Activated T-cell treated with anti-CD3 and anti-CD28 coated beads for 4 hours (primary cell): ENCODE results near the gene FOSL1.
"Not testable (repeated sequence)": the region's sequence is repeated elsewhere in the genome, so short reads cannot be mapped to it uniquely, and the experiment has no call there.

Experiments used
- DNase-seq: peaks from one replicate; pipeline ENCODE4 v3.0.0-alpha.2; 2020

Gene FOSL1

DNA sequence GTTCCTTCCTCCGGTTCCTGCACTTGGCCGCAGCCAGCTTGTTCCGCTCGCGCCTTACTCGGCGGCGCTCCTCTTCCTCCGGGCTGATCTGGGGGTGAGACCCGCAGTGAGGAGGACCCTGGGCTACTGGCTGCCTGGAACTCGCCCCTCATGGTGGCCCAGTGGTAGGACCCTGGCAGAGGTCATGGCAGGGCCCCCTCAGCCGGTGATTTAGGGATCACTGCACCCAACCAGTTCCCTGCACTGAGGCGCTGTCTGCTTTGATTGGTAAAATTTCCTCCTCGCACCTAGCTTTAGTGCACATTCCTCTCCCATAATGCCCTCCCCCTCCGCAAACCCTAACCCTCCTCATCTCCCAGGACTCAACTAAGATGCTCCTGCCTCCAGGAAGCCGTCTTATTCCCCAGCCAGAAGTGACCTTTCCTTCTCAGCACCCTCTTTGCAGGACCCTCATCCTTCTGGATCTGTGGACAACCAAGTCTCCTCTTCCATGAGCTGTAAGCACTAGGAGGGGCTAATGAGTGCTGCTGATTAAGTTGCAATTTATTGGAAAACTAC lies 6.1 kb downstream of the FOSL1 start:
- DNase-seq, result no peak

- no peak for DNase-seq
Measured at GRCh38 chr11:65892661-65893317, 7.4 kb downstream of the FOSL1 start.

DNA sequence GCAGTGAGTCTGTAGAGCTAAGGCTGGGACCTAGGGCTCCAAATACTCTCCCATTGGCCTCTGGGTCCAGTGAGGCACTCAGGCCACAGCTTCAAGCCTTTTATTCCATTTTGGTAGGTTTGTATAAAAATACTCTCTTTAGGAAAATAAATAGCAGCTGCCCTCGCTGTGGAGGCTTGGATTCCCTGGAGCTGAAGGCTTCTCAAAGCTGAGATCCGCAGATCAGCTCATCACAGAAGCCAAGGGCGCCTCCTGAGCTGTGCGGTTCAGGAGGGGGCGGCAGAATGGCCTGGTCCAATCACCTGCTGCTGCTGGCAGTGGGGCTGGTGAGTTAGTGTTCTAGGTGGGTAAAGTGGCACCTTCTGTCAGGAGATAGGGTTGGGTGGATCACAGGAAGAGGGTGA lies 8.0 kb downstream of the FOSL1 start:
- not testable (repeated sequence) for DNase-seq

DNA sequence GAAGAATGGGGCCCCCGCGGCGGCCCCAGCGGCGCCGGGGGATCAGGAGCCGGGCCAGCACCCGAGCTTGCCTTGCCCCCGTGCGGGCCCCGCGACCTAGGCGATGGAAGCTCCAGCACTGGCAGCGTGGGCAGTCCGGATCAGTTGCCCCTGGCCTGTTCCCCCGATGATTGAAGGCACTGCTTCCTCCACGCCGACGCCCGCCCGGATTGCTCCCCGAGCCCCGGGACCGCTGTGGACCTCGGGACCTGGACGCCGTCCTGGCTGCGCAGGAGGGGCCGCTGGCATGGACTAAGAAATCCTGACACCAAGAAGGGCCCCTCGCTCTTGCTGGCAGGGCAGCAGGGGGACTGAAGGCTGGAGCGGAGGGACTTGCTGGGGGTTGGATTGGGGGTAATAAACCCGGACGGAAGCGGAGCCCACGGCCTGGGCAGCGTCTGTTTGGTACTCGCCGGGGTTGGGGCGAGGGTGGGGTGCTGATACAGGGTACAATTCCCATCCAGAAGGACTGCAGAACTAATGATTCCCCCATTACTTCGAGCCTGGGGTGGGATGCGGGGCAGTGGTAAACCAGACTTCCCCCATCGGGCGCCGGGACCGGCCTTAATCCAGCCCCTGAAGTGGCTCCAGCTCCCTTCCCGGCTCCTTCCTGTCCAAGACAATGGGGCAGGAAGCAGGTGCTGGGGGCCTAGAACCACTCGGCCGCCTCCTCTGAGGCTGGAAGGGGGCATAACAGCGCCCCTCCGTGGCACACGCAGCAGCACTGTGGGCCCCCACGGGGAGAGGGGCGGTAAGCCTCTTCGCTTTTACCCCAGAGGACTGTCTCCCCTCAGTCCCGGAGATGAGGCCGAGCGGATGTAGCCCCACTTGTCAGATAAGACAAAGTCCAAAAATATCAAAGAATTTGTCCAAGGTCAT lies 8.7 kb downstream of the FOSL1 start:
- no peak for DNase-seq

DNA sequence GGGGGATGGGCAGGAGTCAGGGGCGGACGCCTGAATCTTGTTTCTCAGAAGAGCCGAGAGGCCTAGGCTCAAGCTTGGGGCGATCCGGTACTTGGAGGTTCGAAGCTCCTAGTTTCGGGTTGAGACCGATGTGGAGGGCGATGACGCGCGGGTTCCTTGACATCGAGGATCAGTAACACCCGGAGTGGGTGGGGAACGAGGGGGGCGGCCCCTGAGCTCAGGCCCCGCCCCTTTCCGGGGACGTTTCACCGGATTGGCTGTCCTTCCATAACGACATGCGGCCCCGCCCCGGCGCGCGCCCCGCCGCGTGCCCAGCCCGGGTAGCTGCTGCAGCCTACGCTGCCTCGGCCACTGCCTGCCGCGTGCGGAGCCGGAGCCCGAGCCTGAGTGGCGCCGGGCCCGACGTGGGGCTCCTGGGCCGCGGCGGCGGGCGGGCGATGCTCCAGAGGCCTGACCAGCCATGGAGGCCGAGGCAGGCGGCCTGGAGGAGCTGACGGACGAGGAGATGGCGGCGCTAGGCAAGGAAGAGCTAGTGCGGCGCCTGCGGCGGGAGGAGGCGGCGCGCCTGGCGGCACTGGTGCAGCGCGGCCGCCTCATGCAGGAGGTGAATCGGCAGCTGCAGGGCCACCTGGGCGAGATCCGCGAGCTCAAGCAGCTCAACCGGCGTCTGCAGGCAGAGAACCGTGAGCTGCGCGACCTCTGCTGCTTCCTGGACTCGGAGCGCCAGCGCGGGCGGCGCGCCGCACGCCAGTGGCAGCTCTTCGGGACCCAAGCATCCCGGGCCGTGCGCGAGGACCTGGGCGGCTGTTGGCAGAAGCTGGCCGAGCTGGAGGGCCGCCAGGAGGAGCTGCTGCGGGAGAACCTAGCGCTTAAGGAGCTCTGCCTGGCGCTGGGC lies 9.6 kb downstream of the FOSL1 start, which contains the start of gene CCDC85B:
TSS of gene CCDC85B (plus strand) at position 350 of the 895 bp plus-strand sequence. CDS start at position 461, 111 bp downstream.
- DNase-seq, result peak; percentile 99

GRCh38 chr11:65888163-65888814 lies 11.9 kb downstream of the FOSL1 start, which contains the start of gene FIBP:
Gene FIBP, minus strand, starts transcription at chr11:65888471. Its CDS starts 53 bp downstream, at chr11:65888418.
- peak; percentile 89 for DNase-seq

DNA sequence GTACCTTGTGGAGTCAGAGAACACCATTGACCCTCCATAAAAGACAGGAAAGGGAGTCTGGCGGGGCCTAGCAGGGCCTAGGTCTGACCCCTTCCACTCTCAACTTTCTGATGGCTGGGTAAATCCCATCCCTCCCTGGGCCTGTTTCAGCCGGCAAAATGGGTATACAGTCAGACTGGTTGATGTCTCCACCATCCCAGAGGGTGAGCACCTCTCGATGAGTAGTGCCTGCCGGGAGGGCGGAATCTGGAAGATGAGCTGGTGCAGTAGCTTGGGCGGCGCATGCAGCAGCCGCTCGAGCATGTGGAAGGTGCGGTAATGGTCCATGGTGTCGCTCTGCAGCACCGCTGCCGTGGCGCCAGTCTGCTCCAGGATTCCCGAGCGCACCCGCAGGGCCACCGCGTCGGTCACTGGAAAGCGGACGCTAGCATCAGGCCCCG lies 12.4 kb downstream of the FOSL1 start:
- DNase-seq, result no peak

DNA sequence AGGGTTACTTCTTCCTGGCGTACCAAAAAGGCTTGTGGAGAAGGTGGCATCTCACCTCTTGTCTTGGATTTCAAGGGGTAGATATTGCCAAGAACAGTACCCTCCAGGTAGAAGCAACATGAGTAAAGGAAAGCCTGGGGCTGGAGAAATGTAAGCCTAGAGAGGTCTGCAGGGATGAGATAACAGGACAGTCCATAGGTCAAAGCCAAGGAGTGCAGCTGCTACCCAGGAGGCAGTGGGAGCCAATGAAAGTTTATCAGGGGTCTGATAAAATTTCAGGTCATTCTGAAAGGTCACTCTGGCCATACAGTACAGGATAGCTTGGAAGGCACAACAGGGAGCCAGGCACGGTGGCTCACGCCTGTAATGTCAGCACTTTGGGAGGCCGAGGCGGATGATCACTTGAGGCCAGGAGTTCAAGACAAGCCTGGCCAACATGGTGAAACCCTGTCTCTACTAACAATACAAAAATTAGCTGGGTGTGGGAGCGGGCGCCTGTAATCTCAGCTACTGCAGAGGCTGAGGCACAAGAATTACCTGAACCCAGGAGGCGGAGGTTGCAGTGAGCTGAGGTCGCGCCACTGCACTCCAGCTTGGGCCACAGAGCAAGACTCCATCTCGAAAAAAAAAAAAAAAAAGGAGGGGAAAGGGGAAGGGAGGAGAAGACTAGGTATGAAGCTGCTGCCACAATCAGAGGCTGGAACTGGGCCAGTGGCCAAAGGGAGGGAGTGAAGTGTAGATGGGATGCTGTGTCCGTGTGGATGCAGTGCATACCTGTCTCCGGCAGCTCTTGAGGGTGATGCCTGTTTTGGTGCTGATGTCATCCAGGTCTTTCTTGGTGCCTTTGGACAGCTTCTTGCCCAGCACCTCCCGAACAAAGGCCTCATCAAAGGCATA lies 13.1 kb downstream of the FOSL1 start:
- DNase-seq, result no peak

DNA sequence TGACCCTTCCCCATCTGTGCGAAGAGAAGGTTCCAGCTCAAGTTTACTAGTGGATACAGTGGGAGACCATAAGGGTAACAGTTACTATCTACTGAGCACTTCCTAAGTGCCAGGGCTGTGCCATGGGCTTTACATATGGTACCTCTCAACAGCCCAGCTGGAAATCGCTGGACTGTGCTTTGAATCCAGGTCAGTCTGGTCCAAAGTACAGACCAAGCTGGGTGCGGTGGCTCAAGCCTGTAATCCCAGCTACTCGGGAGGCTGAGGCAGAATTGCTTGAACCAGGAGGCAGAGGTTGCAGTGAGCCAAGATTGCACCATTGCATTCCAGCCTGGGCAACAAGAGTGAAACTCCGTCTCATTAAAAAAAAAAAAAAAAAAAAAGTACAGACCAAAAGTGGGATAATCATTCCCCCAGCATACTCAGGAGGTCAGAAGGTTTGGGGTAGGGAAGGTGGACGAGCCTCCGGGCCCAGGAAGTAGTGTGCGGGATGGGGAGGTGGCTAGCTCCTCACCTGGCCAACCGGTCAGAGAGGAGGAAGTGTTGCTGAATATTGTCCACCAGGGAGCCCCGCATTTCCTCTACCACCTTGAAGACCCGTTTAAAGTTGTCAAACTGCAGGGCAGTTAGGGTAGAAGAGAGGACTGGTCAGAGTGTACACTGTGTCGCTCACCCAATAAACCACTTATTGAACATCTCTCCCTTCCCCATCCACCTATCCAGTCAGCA lies 14.2 kb downstream of the FOSL1 start:
- no peak for DNase-seq

GRCh38 chr11:65885231-65885630 lies 15.0 kb downstream of the FOSL1 start:
- DNase-seq, result no peak

- DNase-seq, result peak; percentile 73
Measured at GRCh38 chr11:65884716-65885092, 15.5 kb downstream of the FOSL1 start.

DNA sequence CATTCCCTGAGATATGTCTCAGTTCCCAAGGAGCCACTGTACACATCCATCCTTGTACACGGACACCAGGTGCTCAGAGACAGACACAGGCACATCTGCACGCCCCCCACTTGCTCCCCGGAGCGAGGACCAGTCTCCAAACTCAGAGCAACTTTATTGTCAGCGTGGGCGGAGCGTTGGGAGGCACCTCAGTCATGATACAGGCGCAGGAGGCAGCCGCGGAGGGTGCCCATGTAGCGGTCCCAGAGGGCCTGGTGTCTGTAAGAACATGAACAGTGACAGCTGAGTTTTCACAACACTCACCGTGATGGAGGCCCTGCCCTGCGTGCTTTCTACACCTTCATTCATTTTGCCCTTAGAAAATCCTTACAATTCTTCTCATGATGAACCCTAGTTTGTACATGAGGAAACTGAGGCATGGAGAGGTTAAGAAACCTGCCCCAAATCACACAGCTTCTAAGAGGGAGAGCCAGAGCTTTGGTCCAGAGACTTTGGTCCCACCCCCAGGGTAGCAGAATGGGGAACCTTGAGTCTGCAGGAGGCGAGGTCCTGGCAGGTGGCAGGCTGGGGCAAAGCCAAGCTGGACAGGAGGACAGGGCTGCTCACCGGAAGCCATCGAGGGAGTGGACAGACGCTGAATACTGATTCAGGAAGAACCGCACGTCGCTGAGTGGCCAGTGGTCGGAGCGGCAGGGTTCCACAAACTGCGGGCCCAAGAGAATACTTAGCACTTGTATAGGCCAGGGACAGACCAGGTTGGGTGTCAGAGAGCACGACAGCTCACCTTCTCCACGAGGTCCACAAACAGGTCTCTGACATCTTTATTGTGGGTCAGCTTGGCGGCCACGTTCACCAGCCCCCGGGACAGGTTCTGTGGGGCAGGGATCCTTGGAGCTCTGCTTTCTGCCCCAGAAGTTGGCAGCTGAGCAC lies 16.1 kb downstream of the FOSL1 start:
- no peak for DNase-seq

GRCh38 chr11:65883058-65883761 lies 17.0 kb downstream of the FOSL1 start:
- no peak for DNase-seq

- no peak for DNase-seq
Measured at GRCh38 chr11:65882120-65883057, 17.8 kb downstream of the FOSL1 start.

DNA sequence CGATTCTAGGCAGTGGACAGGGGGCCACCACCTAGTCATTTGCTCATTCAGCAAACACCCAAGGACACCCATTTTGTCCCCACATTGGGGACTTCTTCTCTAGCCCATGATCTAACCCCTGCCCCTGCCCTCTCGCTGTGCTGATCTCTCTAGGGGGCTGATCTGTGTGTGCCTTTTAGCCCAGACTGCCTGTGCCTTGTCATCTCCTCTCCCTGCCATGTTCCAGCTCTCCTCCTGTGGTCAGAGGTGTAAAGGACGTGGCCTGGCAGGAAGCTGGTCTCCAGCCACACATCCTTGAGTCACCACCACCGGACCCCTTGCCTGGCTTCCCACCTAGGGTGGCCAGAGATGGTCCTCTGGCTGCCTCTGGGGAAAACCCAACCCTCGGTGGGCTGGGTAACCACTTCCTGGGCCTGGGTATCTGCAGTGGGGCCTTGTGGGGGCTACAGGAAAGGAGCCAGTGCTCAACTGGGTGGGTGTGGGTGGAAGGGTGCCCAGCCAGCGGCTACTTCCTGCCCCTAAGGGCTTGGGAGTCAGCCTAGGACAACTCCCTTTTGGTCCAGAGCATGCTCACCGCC lies 19.3 kb downstream of the FOSL1 start:
- DNase-seq, result no peak

DNA sequence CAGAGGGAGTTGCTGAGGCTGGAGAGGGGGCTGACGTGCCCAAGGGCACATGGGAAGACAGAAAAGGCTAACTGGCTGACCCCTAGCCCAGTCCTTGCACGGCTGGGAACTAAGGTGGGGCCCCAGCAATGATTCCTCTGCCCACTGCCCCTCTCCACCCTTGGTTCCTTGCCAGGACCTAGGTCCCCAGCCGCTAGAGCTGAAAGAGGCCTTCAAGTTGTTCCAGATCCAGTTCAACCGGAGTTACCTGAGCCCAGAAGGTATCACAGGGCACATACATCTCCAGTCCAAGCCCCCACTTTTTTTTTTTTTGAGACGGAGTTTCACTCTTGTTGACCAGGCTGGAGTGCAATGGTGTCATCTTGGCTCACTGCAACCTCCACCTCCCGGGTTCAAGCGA lies 20.2 kb downstream of the FOSL1 start:
- no peak for DNase-seq

GRCh38 chr11:65879617-65880016 lies 20.6 kb downstream of the FOSL1 start, which contains the start of gene CTSW:
Gene CTSW, plus strand, starts transcription at chr11:65879837. Its CDS starts 18 bp downstream, at chr11:65879855.
- DNase-seq, result no peak
